Peyer's patch (tissue), 4 donors: ENCODE data around the gene OTUD3. TPM values are rescaled to one million over a fixed set of nuclear protein-coding genes. Genes with fewer than 3 reads are reported as not detected.

Experiments used
- DNase-seq, 3 donors: peaks; one replicate each; pipeline ENCODE4 v3.0.0-alpha.2; 2017 to 2019
- H3K27ac ChIP-seq, 4 donors: fragments of 200-600 bp; sonication (generic); one replicate each; pipeline ENCODE4 v1.5.1; 2016 to 2019
- H3K27me3 ChIP-seq, 2 donors: fragments of 200-600 bp; sonication (generic); one replicate each; pipeline ENCODE4 v1.5.1; 2019
- H3K36me3 ChIP-seq, 3 donors: fragments of 200-600 bp; sonication (generic); one replicate each; pipeline ENCODE4 v1.5.1; 2016 to 2019
- H3K4me1 ChIP-seq, 4 donors: fragments of 200-600 bp; sonication (generic); one replicate each; pipeline ENCODE4 v1.5.1; 2016 to 2019
- H3K4me3 ChIP-seq, 4 donors: fragments of 200-600 bp; sonication (generic); 1 replicate in 3 of 4; 2 replicates in 1 of 4; pipeline ENCODE4 v1.5.1; 2016 to 2019; ENCODE audit warnings: mild to moderate bottlenecking in 1 of 4
- H3K9me3 ChIP-seq, 4 donors: fragments of 200-600 bp; sonication (generic); one replicate each; pipeline ENCODE4 v1.5.1; 2016 to 2019; ENCODE audit warnings: mild to moderate bottlenecking in 1 of 4
- POLR2A ChIP-seq, 2 donors: fragments of 450-650 bp; IDR thresholded peaks; one replicate each; pipeline ENCODE4 v1.5.1; 2017; ENCODE audit warnings: antibody characterized with exemption in 2 of 2, mild to moderate bottlenecking in 2 of 2, moderate library complexity in 2 of 2
- total RNA-seq, 4 donors: library from RNA; depleted of rRNA; stranded (reverse); fragments of >200 nt; gene quantifications; one replicate each; pipeline ENCODE4 v1.1.0, GENCODE V29; 2016
- TF ChIP-seq, protein P1 (sequence below), 6 experiments: fragments of 450-650 bp in 4 of 6; fragments of 200-600 bp in 2 of 6; sonication (generic) in 1 of 6; IDR thresholded peaks; one replicate each; pipeline ENCODE4 v1.5.1; 2017 to 2019; ENCODE audit warnings: antibody characterized with exemption in 6 of 6, mild to moderate bottlenecking in 3 of 6, moderate library complexity in 1 of 6

Gene OTUD3, protein sequence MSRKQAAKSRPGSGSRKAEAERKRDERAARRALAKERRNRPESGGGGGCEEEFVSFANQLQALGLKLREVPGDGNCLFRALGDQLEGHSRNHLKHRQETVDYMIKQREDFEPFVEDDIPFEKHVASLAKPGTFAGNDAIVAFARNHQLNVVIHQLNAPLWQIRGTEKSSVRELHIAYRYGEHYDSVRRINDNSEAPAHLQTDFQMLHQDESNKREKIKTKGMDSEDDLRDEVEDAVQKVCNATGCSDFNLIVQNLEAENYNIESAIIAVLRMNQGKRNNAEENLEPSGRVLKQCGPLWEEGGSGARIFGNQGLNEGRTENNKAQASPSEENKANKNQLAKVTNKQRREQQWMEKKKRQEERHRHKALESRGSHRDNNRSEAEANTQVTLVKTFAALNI
- total RNA-seq: 10 to 100 TPM in 1 of 4 donors, 1 to 10 TPM in 3; 6.5 to 13.6 (median 8.2) TPM

DNA sequence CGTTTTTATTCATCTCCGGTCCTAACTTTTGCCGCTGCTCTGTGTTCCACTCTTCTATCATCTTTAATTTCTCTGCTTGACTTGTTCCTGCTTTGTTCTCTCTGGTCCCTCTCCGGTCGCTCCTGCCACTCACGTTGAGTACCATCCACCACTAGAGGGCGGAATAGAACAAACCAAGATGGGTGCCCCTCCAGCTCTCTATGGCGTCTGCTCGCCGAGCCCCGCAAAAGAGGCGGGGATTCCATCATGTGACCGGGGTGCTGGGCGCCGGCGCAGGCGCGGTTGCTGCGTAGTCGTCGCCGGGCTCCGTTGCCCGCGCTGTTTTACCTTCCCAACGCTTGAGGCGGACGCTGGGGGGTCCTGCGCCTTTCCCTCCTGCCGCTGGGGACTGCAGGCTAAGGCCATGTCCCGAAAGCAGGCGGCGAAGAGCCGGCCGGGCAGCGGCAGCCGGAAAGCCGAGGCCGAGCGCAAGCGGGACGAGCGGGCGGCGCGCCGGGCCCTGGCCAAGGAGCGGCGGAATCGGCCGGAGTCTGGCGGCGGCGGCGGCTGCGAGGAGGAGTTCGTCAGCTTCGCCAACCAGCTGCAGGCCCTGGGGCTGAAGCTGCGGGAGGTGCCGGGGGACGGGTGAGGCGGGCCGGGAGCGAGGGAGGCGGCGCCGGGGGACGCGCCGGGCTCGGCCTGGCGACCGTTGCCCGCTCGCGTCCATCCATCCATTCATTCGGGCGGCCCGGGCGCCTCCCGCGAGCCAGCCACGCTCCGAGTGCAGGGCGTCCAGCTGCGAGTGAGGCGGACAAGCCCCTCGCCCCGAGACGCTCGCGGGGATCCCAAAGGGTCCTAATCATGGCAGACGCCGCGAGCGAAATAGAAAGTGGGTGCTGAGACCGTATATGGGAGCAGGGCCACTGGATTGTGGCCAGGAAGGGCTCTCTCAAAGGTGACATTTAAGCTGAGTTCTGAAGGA lies at the start of gene OTUD3:
TSS of gene OTUD3 (plus strand) at position 285 of the 961 bp plus-strand sequence. CDS start at position 404, 119 bp downstream.
- peak; percentile 92 to 97 (median 94) for DNase-seq
- Histone ChIP-seq H3K4me3 (peak within 1 kb of the TSS; percentile 93 to 99 (median 95)), H3K4me1 (peaks cover 0 to 12% (median 5%) of the 10 kb centered on the region in 4 donors), H3K36me3 (no peaks in the 10 kb centered on the region), H3K27ac (peak within 1 kb of the TSS; percentile 86 to 94 (median 92)), H3K27me3 (no peaks in the 10 kb centered on the region), H3K9me3 (no peaks in the 10 kb centered on the region)
- TF ChIP-seq, protein P1, sequence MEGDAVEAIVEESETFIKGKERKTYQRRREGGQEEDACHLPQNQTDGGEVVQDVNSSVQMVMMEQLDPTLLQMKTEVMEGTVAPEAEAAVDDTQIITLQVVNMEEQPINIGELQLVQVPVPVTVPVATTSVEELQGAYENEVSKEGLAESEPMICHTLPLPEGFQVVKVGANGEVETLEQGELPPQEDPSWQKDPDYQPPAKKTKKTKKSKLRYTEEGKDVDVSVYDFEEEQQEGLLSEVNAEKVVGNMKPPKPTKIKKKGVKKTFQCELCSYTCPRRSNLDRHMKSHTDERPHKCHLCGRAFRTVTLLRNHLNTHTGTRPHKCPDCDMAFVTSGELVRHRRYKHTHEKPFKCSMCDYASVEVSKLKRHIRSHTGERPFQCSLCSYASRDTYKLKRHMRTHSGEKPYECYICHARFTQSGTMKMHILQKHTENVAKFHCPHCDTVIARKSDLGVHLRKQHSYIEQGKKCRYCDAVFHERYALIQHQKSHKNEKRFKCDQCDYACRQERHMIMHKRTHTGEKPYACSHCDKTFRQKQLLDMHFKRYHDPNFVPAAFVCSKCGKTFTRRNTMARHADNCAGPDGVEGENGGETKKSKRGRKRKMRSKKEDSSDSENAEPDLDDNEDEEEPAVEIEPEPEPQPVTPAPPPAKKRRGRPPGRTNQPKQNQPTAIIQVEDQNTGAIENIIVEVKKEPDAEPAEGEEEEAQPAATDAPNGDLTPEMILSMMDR (IDR thresholded peaks at IDR 0.05): peak; percentile 91 to 97 (median 94)
- peak; percentile 87 to 93 for TF ChIP-seq POLR2A (IDR thresholded peaks at IDR 0.05)

DNA sequence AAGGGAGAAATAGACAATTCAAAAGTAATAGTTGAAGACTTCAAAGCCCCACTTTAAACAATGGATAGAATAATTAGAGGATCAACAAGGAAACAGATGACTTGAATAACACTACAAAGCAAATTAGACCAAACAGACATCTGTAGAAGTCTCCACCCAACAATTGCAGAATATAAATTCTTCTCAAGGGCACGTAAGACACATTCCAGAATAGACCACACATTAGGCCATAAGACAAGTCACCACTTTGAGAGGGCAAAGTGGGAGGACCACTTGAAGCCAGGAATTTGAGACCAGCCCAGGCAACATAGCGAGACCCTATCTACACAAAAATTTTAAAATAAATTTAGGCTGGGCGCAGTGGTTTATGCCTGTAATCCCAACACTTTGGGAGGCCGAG lies 46.6 kb upstream of the OTUD3 start:
- no peak for TF ChIP-seq POLR2A (IDR thresholded peaks at IDR 0.05)
- TF ChIP-seq, protein P1 (IDR thresholded peaks at IDR 0.05): no peak
- no peak overlapping the region for H3K27ac ChIP-seq
- no peak for DNase-seq

DNA sequence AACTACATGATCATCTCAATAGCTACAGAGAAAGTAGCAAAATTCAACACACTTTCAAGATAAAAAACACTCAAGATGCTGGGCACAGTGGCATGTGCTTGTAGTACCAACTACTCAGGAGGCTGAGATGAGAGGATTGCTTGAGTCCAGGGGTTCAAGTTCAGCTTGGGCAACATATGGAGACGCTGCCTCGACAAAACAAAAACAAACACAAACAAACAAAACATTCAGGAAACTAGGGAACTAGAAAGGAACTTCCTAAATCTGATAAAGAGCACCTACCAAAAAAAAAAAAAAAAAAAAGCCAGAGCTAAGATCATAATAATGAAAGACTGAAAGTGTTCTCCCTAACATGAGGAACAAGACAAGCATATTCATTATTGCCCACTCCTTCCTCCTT lies 44.3 kb upstream of the OTUD3 start:
- Histone ChIP-seq H3K27ac (no peak overlapping the region), H3K4me1 (no peaks in the 10 kb centered on the region), H3K4me3 (no peak overlapping the region), H3K27me3 (no peaks in the 10 kb centered on the region), H3K9me3 (no peaks in the 10 kb centered on the region), H3K36me3 (no peaks in the 10 kb centered on the region)
- TF ChIP-seq, protein P1 (IDR thresholded peaks at IDR 0.05): no peak
- TF ChIP-seq POLR2A (IDR thresholded peaks at IDR 0.05): no peak
- DNase-seq: no peak

More for the DNA sequence above, 46.6 kb upstream of the OTUD3 start:
- Histone ChIP-seq H3K27me3 (no peaks in the 10 kb centered on the region), H3K4me1 (no peaks in the 10 kb centered on the region), H3K9me3 (no peaks in the 10 kb centered on the region), H3K4me3 (no peak overlapping the region), H3K36me3 (no peaks in the 10 kb centered on the region)

DNA sequence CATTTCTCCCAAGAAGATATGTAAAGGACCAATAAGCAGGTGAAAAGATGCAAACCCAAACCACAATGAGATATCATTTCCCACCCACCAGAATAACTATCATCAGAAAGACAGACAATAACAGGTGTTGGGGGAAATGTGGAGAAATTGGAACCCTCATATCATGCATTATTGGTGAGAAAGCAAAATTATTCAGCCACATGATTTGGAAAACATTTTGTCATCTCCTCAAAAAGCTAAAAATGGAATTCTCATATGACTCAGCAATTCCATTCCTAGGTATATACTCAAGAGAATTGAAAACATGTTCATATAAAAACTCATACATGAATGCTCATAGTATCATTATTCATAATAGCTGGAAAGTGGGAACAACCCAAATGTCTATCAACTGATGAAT lies 42.0 kb upstream of the OTUD3 start:
- no peaks in the 10 kb centered on the region for H3K4me1 ChIP-seq
- no peak for TF ChIP-seq POLR2A (IDR thresholded peaks at IDR 0.05)
- TF ChIP-seq, protein P1 (IDR thresholded peaks at IDR 0.05): no peak

DNA sequence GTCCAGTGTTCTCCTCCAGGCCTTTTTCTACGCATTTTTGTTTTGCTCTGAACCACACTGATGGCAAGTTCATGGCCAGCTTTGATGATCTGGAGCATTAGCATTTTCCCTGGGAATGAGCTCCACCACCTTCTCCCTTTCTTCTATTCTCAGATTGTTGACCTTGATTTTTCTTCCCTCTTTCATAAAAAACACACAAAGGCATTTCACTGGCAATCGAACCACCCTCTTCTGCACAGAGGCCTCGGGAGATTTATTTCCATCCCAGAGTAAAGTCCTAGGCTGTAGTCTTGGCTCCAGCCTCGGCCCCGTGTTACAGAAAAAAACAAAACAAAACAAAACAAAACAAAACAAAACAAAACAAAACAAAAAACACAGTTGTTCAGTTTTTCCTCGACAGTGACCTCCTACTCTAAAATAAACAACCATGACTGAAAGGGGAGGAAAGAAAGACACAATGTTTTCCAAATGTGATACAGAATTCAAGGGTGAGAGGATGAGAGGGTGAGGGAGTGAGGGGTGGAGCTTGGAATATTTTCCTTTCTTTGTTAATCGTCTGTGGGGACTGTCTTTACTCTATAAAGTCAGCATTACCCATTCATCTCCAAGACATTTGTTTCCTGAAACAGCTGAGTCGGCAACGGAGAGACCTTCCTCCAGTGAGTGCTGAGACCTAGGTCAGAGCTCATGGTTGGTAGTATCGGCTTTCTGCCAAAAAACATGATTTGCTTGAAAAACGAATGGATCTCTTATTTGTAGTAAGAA lies 37.3 kb upstream of the OTUD3 start:
- Histone ChIP-seq H3K4me1 (no peaks in the 10 kb centered on the region), H3K9me3 (no peaks in the 10 kb centered on the region), H3K36me3 (no peaks in the 10 kb centered on the region), H3K27ac (no peak overlapping the region), H3K4me3 (no peak overlapping the region), H3K27me3 (no peaks in the 10 kb centered on the region)
- no peak for TF ChIP-seq POLR2A (IDR thresholded peaks at IDR 0.05)
- DNase-seq: no peak

More for the DNA sequence above, 42.0 kb upstream of the OTUD3 start:
- H3K9me3 ChIP-seq: no peaks in the 10 kb centered on the region
- no peaks in the 10 kb centered on the region for H3K27me3 ChIP-seq
- no peaks in the 10 kb centered on the region for H3K36me3 ChIP-seq
- DNase-seq: no peak
- no peak overlapping the region for H3K27ac ChIP-seq
- H3K4me3 ChIP-seq: no peak overlapping the region
